ENCODE results near the gene AUTS2. TPM values are rescaled to one million over a fixed set of nuclear protein-coding genes. Genes with fewer than 3 reads are reported as not detected.

AUTS2 gene
- total RNA-seq, 1 experiment from 2014 or later: 2.5 TPM

GRCh38 chr7:69682518-69682917 lies 84.2 kb downstream of the AUTS2 start:
- BruUV-seq (replicated peaks): no TSS peak

GRCh38 chr7:69683002-69683401 lies 84.7 kb downstream of the AUTS2 start:
- TF ChIP-seq CTCF (IDR thresholded peaks at IDR 0.05) (no peak), SIN3A (IDR thresholded peaks at IDR 0.05; ENCODE audit: borderline replicate concordance, insufficient read depth, low read depth, low read length) (no peak), TCF7L2 (IDR thresholded peaks at IDR 0.05; ENCODE audit: low read depth, low read length) (no peak), POLR2AphosphoS5 (IDR thresholded peaks at IDR 0.05; ENCODE audit: low read depth, low read length) (no peak), REST (IDR thresholded peaks at IDR 0.05; ENCODE audit: insufficient read depth in 1 of 2, low read depth in 2 of 2, low read length in 1 of 2) (no peak)
- POLR2A ChIA-PET: no interaction called here
- H3K27me3 ChIP-seq (ENCODE audit: control insufficient read depth, insufficient read depth, low read length): no peaks in the 10 kb centered on the region
- DNase-seq (ENCODE audit: low read depth, low spot score) (no peak), ATAC-seq (no peak)
- no peak overlapping the region for H3K4me3 ChIP-seq (ENCODE audit: low read depth in 2 of 2, low read length in 2 of 2)
- no TSS peak for BruUV-seq (replicated peaks)
- intact Hi-C loops (cut with micrococcal nuclease; ENCODE audit: unreplicated experiment): no loop called here
- H3K36me3 ChIP-seq (ENCODE audit: control insufficient read depth, insufficient read depth, low read length): no peaks in the 10 kb centered on the region
- CTCF ChIA-PET: no interaction called here
- H3K27ac ChIP-seq (ENCODE audit: low read length): no peak overlapping the region
- no peaks in the 10 kb centered on the region for H3K4me1 ChIP-seq (ENCODE audit: control insufficient read depth, insufficient read depth, low read length)
- H3K9me3 ChIP-seq (ENCODE audit: control insufficient read depth, insufficient read depth, low read depth, low read length): no peaks in the 10 kb centered on the region
- in situ Hi-C loops (cut with HindIII; ENCODE audit: low pct_unique_long_range_greater_than_20kb, low sequenced_read_pairs): no loop called here

More at GRCh38 chr7:69682518-69682917, 84.2 kb downstream of the AUTS2 start:
- no peak for DNase-seq (ENCODE audit: low read depth, low spot score)
- ChIA-PET POLR2A (no interaction called here), CTCF (no interaction called here)
- ATAC-seq: no peak
- in situ Hi-C loops (cut with HindIII; ENCODE audit: low pct_unique_long_range_greater_than_20kb, low sequenced_read_pairs) (no loop called here), intact Hi-C loops (cut with micrococcal nuclease; ENCODE audit: unreplicated experiment) (no loop called here)
- Histone ChIP-seq H3K4me3 (ENCODE audit: low read depth in 2 of 2, low read length in 2 of 2) (no peak overlapping the region), H3K27me3 (ENCODE audit: control insufficient read depth, insufficient read depth, low read length) (no peaks in the 10 kb centered on the region), H3K4me1 (ENCODE audit: control insufficient read depth, insufficient read depth, low read length) (no peaks in the 10 kb centered on the region), H3K27ac (ENCODE audit: low read length) (no peak overlapping the region), H3K9me3 (ENCODE audit: control insufficient read depth, insufficient read depth, low read depth, low read length) (no peaks in the 10 kb centered on the region), H3K36me3 (ENCODE audit: control insufficient read depth, insufficient read depth, low read length) (no peaks in the 10 kb centered on the region)
- TF ChIP-seq SIN3A (IDR thresholded peaks at IDR 0.05; ENCODE audit: borderline replicate concordance, insufficient read depth, low read depth, low read length): no peak
- TF ChIP-seq REST (IDR thresholded peaks at IDR 0.05; ENCODE audit: insufficient read depth in 1 of 2, low read depth in 2 of 2, low read length in 1 of 2): no peak
- no peak for TF ChIP-seq TCF7L2 (IDR thresholded peaks at IDR 0.05; ENCODE audit: low read depth, low read length)
- TF ChIP-seq POLR2AphosphoS5 (IDR thresholded peaks at IDR 0.05; ENCODE audit: low read depth, low read length): no peak
- no peak for TF ChIP-seq CTCF (IDR thresholded peaks at IDR 0.05)

Data from Panc1 (cell line).